ENCODE measurements around the gene WDR73.

Gene WDR73

DNA sequence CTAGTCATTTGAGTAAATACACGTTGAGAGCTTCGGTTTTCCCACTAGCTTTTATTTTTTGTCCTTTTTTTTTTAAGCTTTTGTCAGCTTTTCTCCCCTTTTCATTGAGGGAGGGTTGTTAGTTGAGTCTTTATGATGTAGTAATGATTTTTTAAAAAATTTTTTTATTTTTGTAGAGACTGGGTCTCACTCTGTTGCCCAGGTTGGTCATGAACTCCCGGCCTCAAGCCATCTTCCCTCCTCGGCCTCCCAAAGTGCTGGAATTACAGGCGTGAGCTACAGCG, 52.6 kb downstream of the WDR73 start:
- Histone ChIP-seq H3K9ac (ENCODE audit: insufficient read length) (peak overlapping the region; percentile 88), H3K27ac (no peak overlapping the region)
- no peak for DNase-seq (ENCODE audit: low read depth, low spot score)

DNA sequence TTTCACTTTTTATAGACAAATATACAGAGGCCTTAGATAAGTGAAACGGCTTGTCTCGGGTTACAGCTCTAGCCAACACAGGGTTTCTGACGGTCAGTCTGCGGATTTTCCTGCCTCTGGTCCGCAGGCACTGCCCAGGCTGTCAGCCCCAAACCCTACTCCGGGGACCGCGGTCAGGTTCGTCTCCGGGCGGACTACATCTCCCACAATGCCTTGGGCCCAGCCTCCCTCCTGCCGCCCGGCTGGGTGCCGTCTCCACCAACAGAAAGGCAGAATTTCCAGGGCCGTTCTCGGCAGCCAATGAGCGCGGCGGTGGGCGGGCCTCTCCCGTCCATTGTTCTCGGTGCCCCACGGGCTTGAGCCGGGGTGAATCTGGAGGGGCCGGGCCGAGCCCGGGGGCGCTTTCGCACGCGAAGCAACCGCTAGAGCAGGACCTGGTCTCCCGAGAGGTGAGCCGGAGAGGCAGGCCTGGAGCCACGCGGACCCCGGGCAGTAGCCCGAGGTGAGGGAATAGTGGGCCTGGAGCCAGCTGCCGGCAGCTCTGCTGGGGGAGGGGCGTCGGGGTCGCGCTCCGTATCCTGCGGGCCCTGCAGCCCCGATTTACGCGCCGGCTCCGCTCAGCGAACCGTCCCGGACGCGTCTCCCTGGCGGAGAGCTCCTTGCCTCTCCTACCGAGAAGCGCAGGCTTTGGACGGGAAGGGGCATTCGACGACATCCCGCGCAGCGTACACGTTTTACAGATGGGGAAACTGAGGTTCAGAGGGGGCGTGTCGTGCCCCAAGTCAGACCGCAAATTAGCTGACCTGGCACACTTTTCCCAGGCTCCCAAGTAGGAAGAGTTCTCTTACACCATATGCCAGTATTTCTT, 53.2 kb downstream of the WDR73 start, which contains the start of gene ZSCAN2:
TSS of gene ZSCAN2 (plus strand) at position 323 of the 868 bp plus-strand sequence. CDS start 2,919 bp downstream, outside the sequence.
- peak; percentile 42 for DNase-seq (ENCODE audit: low read depth, low spot score)
- H3K4me3 ChIP-seq, result peak within 1 kb of the TSS; percentile 92
- TF ChIP-seq POLR2AphosphoS5 (IDR thresholded peaks at IDR 0.05; ENCODE audit: borderline replicate concordance, low read depth, low read length) (peak; percentile 80; the same call in 1 of the 2 replicates), EZH2 (IDR thresholded peaks at IDR 0.05) (no peak)
- peak within 1 kb of the TSS; percentile 88 for H3K9ac ChIP-seq (ENCODE audit: insufficient read length)
- no peaks in the 10 kb centered on the region for H3K9me3 ChIP-seq (ENCODE audit: low read depth, low read length)
- H3K36me3 ChIP-seq (ENCODE audit: insufficient read depth, low read length), result peaks cover 20% of the 10 kb centered on the region
- 0 out of 2 replicates have a peak within 1 kb of the TSS, but pooled peaks have one; percentile 60 for H3K27ac ChIP-seq

More for the DNA sequence above, 52.6 kb downstream of the WDR73 start:
- H3K4me3 ChIP-seq, result peak overlapping the region; percentile 92
- TF ChIP-seq POLR2AphosphoS5 (IDR thresholded peaks at IDR 0.05; ENCODE audit: borderline replicate concordance, low read depth, low read length) (no peak), EZH2 (IDR thresholded peaks at IDR 0.05) (no peak)
- no peaks in the 10 kb centered on the region for H3K9me3 ChIP-seq (ENCODE audit: low read depth, low read length)
- peaks cover 23% of the 10 kb centered on the region for H3K36me3 ChIP-seq (ENCODE audit: insufficient read depth, low read length)

GRCh38 chr15:84600331-84600686, 53.8 kb downstream of the WDR73 start:
- DNase-seq (ENCODE audit: low read depth, low spot score), result peak; percentile 56
- H3K9ac ChIP-seq (ENCODE audit: insufficient read length), result no peak overlapping the region
- H3K27ac ChIP-seq, result no peak overlapping the region
- peak overlapping the region; percentile 92 for H3K4me3 ChIP-seq
- TF ChIP-seq POLR2AphosphoS5 (IDR thresholded peaks at IDR 0.05; ENCODE audit: borderline replicate concordance, low read depth, low read length), result no peak
- TF ChIP-seq EZH2 (IDR thresholded peaks at IDR 0.05), result no peak
- TF ChIP-seq FOXP2 (optimal IDR thresholded peaks at IDR 0.05; ENCODE audit: control extremely low read depth, extremely low read length, insufficient read depth), result no peak
- peaks cover 14% of the 10 kb centered on the region; the same call in 1 of the 2 replicates for H3K36me3 ChIP-seq (ENCODE audit: insufficient read depth, low read length)
- no peaks in the 10 kb centered on the region for H3K9me3 ChIP-seq (ENCODE audit: low read depth, low read length)

- no peak overlapping the region for H3K4me3 ChIP-seq
- H3K9ac ChIP-seq (ENCODE audit: insufficient read length), result no peak overlapping the region
- no peak overlapping the region for H3K27ac ChIP-seq
- TF ChIP-seq POLR2AphosphoS5 (IDR thresholded peaks at IDR 0.05; ENCODE audit: borderline replicate concordance, low read depth, low read length), result no peak
- TF ChIP-seq EZH2 (IDR thresholded peaks at IDR 0.05), result no peak
- no peak for TF ChIP-seq FOXP2 (optimal IDR thresholded peaks at IDR 0.05; ENCODE audit: control extremely low read depth, extremely low read length, insufficient read depth)
- H3K9me3 ChIP-seq (ENCODE audit: low read depth, low read length), result no peaks in the 10 kb centered on the region
- no peak for DNase-seq (ENCODE audit: low read depth, low spot score)
- H3K36me3 ChIP-seq (ENCODE audit: insufficient read depth, low read length), result peaks cover 10% of the 10 kb centered on the region; the same call in 1 of the 2 replicates
These were observed 54.2 kb downstream of the WDR73 start for GRCh38 chr15:84599906-84600305.

GRCh38 chr15:84598993-84599392, 55.1 kb downstream of the WDR73 start:
- Histone ChIP-seq H3K9ac (ENCODE audit: insufficient read length) (no peak overlapping the region), H3K27ac (no peak overlapping the region), H3K36me3 (ENCODE audit: insufficient read depth, low read length) (peaks cover 4% of the 10 kb centered on the region; the same call in 1 of the 2 replicates), H3K9me3 (ENCODE audit: low read depth, low read length) (no peaks in the 10 kb centered on the region), H3K4me3 (no peak overlapping the region)
- no peak for DNase-seq (ENCODE audit: low read depth, low spot score)
- no peak for TF ChIP-seq FOXP2 (optimal IDR thresholded peaks at IDR 0.05; ENCODE audit: control extremely low read depth, extremely low read length, insufficient read depth)
- no peak for TF ChIP-seq POLR2AphosphoS5 (IDR thresholded peaks at IDR 0.05; ENCODE audit: borderline replicate concordance, low read depth, low read length)
- no peak for TF ChIP-seq EZH2 (IDR thresholded peaks at IDR 0.05)

- no peaks in the 10 kb centered on the region for H3K36me3 ChIP-seq (ENCODE audit: insufficient read depth, low read length)
- TF ChIP-seq FOXP2 (optimal IDR thresholded peaks at IDR 0.05; ENCODE audit: control extremely low read depth, extremely low read length, insufficient read depth) (no peak), EZH2 (IDR thresholded peaks at IDR 0.05) (no peak), POLR2AphosphoS5 (IDR thresholded peaks at IDR 0.05; ENCODE audit: borderline replicate concordance, low read depth, low read length) (no peak)
- H3K9ac ChIP-seq (ENCODE audit: insufficient read length), result no peak overlapping the region
- no peak overlapping the region for H3K27ac ChIP-seq
- no peak overlapping the region for H3K4me3 ChIP-seq
- DNase-seq (ENCODE audit: low read depth, low spot score), result no peak
- H3K9me3 ChIP-seq (ENCODE audit: low read depth, low read length), result no peaks in the 10 kb centered on the region
These were observed 55.8 kb downstream of the WDR73 start for GRCh38 chr15:84598250-84598649.

GRCh38 chr15:84597296-84597695, 56.8 kb downstream of the WDR73 start:
- Histone ChIP-seq H3K9ac (ENCODE audit: insufficient read length) (no peak overlapping the region), H3K9me3 (ENCODE audit: low read depth, low read length) (no peaks in the 10 kb centered on the region), H3K4me3 (no peak overlapping the region), H3K27ac (no peak overlapping the region), H3K36me3 (ENCODE audit: insufficient read depth, low read length) (no peaks in the 10 kb centered on the region)
- no peak for DNase-seq (ENCODE audit: low read depth, low spot score)
- no peak for TF ChIP-seq FOXP2 (optimal IDR thresholded peaks at IDR 0.05; ENCODE audit: control extremely low read depth, extremely low read length, insufficient read depth)

- Histone ChIP-seq H3K9ac (ENCODE audit: insufficient read length) (no peak overlapping the region), H3K36me3 (ENCODE audit: insufficient read depth, low read length) (no peaks in the 10 kb centered on the region), H3K4me3 (no peak overlapping the region), H3K27ac (no peak overlapping the region), H3K9me3 (ENCODE audit: low read depth, low read length) (no peaks in the 10 kb centered on the region)
- no peak for DNase-seq (ENCODE audit: low read depth, low spot score)
- TF ChIP-seq POLR2AphosphoS5 (IDR thresholded peaks at IDR 0.05; ENCODE audit: borderline replicate concordance, low read depth, low read length) (no peak), FOXP2 (optimal IDR thresholded peaks at IDR 0.05; ENCODE audit: control extremely low read depth, extremely low read length, insufficient read depth) (no peak), EZH2 (IDR thresholded peaks at IDR 0.05) (no peak)
These were observed 58.4 kb downstream of the WDR73 start for GRCh38 chr15:84595660-84596059.
